Common myeloid progenitor, CD34-positive (primary cell): ENCODE results near the gene CARD6.

Source experiments
- CTCF ChIA-PET: fragments of 350-600 bp; sonication (Branson Sonifier 250); formaldehyde crosslinking; loops from one replicate; lab custom pipeline; 2021; ENCODE audit warnings: antibody characterized with exemption; lab: Charles Lee
- POLR2A ChIA-PET: fragments of 350-600 bp; sonication (Branson Sonifier 250); formaldehyde crosslinking; loops from one replicate; lab custom pipeline; 2021; ENCODE audit warnings: antibody characterized with exemption; lab: Charles Lee
- DNase-seq, 3 donors: peaks; one replicate each; pipeline versions ENCODE4 v3.0.0 to v3.0.0-alpha.2; 2013
- H3K27ac ChIP-seq, 2 experiments: 1 replicate in 1 of 2; 2 replicates in 1 of 2; pipeline ENCODE4 v1.7.0; 2013; ENCODE audit warnings: inconsistent platforms in 2 of 2, low read length in 2 of 2, mild to moderate bottlenecking in 2 of 2, low read depth in 1 of 2, moderate library complexity in 1 of 2; ENCODE audit not compliant: severe bottlenecking in 2 of 2, insufficient read depth in 1 of 2, poor library complexity in 1 of 2
- H3K27me3 ChIP-seq, 5 experiments: replicated peaks in 2 of 5; 1 replicate in 3 of 5; 2 replicates in 2 of 5; pipeline versions ENCODE4 v1.6.1 to v1.7.0; 2013; ENCODE audit warnings: low read length in 4 of 5, mild to moderate bottlenecking in 2 of 5, moderate library complexity in 2 of 5, inconsistent platforms in 1 of 5; ENCODE audit not compliant: insufficient read depth in 5 of 5, control insufficient read depth in 4 of 5
- H3K36me3 ChIP-seq, 4 experiments: 1 replicate in 2 of 4; 2 replicates in 2 of 4; pipeline versions ENCODE4 v1.6.1 to v1.7.0; 2013; ENCODE audit warnings: low read length in 3 of 4, control low read depth in 1 of 4, mild to moderate bottlenecking in 1 of 4; ENCODE audit not compliant: control insufficient read depth in 4 of 4, insufficient read depth in 4 of 4
- H3K4me1 ChIP-seq, 4 experiments: 1 replicate in 3 of 4; 2 replicates in 1 of 4; pipeline versions ENCODE4 v1.6.1 to v1.7.1; 2013; ENCODE audit warnings: low read length in 3 of 4, mild to moderate bottlenecking in 3 of 4, control low read depth in 1 of 4, inconsistent platforms in 1 of 4, moderate library complexity in 1 of 4; ENCODE audit not compliant: control insufficient read depth in 4 of 4, insufficient read depth in 4 of 4; ENCODE audit errors: control extremely low read depth in 1 of 4
- H3K4me3 ChIP-seq, 7 experiments: 1 replicate in 4 of 7; 2 replicates in 3 of 7; pipeline versions ENCODE4 v1.5.1 to v1.7.0; 2013; ENCODE audit warnings: mild to moderate bottlenecking in 7 of 7, low read length in 6 of 7, moderate library complexity in 6 of 7, inconsistent platforms in 2 of 7, low read depth in 2 of 7, control low read depth in 1 of 7; ENCODE audit not compliant: insufficient read depth in 4 of 7, control insufficient read depth in 1 of 7; ENCODE audit errors: extremely low read depth in 1 of 7
- H3K9me3 ChIP-seq, 5 experiments: 1 replicate in 4 of 5; 2 replicates in 1 of 5; pipeline versions ENCODE4 v1.6.1 to v1.7.1; 2013; ENCODE audit warnings: low read length in 4 of 5, mild to moderate bottlenecking in 2 of 5, inconsistent platforms in 1 of 5, low read depth in 1 of 5, moderate library complexity in 1 of 5; ENCODE audit not compliant: control insufficient read depth in 4 of 5, insufficient read depth in 2 of 5; ENCODE audit errors: control extremely low read depth in 1 of 5
- WGBS: methylation state at CpG from one replicate; pipeline ENCODE4 v1.1.5; 2013; ENCODE audit not compliant: insufficient coverage; 5-methylcytosine and 5-hydroxymethylcytosine counted together

The CARD6 gene

DNA sequence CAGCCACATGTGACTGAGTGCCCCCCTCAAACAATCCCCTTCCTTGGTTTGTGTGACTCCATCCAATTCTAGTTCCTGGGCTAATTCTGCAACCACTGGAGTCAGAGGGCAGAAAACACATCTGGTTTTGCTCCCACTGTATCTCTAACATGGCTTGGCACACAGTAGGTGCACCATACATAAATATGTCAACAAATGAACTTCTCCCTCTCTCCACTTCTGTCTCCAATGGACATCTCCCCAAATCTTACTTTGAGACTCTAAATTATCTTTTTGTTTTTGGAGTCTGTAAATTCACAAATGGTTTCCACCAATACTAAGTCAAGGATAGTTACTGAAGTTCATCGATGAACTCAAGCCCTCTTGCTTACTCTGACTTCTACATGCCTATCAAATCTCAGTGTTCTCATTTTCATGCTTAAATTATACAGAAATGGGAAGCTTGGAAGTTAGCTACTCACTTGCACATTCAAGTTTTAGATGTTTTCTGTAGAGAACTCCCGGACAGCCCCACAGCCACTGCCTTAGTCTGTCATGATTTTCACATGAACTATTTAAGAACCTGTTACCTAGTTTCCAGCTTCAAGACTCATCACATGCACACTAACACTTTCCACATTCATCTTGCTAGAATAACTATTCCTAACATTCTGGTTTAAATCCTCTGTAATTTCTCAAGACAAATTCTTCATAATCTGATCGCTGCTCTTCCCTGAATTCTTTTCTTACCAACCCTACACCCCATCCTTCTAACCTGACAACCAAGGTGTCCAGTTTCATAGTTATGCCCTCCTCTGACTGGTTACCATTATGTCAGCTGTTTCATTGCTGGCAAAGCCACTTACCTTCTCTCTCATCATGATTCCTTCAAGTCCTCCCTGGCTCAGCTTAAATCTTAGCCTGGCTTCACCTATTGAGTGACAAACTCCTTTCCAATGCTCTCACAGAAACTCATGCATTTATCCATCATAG is 12.2 kb upstream of the CARD6 start:
- POLR2A ChIA-PET, result no interaction called here
- Histone ChIP-seq H3K9me3 (no peaks in the 10 kb centered on the region), H3K4me1 (peaks cover 4 to 19% (median 11%) of the 10 kb centered on the region in 4 experiments), H3K4me3 (no peak overlapping the region), H3K27me3 (no peaks in the 10 kb centered on the region), H3K27ac (peak overlapping the region; percentile 27 to 40), H3K36me3 (peaks cover 26 to 79% (median 62%) of the 10 kb centered on the region in 4 experiments)
- DNase-seq, result no peak
- WGBS, result 97% methylated on average over 3 of the region's 3 CpGs
- CTCF ChIA-PET, result interaction anchor here (1.1 to 1.2 kb wide), 3 partner anchors 13 to 147 kb away, joined by 3 to 4 read pairs (median 3); no protein-coding TSS in a partner anchor

DNA sequence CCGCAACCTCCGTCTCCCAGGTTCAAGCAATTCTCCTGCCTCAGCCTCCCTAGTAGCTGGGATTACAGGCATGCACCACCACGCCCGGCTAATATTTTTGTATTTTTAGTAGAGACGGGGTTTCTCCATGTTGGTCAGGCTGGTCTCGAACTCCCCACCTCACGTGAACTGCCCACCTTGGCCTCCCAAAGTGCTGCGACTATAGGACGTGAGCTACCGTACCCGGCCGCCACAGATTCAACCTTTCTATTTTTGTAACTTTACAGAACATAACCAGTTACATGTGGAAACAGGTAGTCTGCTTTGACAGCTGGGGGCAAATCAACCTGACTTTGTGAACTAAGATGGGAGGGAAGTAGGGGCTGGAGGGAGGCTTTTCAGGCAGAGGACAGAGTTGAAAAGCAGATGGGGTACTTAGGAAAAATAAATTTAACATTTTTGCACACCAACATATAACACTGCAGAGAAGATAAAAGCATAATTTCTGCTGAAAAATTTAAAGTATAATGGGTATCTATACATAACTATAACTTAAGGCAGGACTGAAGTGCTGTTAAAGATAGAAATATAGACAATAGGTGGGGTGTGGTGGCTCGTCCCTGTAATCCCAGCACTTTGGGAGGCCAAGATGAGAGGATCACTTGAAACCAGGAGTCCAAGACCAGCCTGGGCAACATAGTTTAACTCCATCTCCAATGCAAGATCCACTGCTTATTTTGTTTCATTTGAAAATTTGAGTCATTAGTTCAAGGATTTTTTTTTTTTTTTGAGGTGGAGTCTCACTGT is 11.2 kb upstream of the CARD6 start:
- Histone ChIP-seq H3K4me3 (no peak overlapping the region), H3K4me1 (peaks cover 8 to 22% (median 15%) of the 10 kb centered on the region in 4 experiments), H3K27ac (no peak overlapping the region), H3K27me3 (no peaks in the 10 kb centered on the region), H3K9me3 (no peaks in the 10 kb centered on the region), H3K36me3 (peaks cover 28 to 83% (median 63%) of the 10 kb centered on the region in 4 experiments)
- POLR2A ChIA-PET, result no interaction called here
- DNase-seq, result no peak
- CTCF ChIA-PET, result interaction anchor here (1.1 to 1.2 kb wide), 2 partner anchors 14 to 27 kb away, joined by 3 to 4 read pairs; no protein-coding TSS in a partner anchor
- WGBS, result 76% methylated on average over 4 of the region's 13 CpGs

DNA sequence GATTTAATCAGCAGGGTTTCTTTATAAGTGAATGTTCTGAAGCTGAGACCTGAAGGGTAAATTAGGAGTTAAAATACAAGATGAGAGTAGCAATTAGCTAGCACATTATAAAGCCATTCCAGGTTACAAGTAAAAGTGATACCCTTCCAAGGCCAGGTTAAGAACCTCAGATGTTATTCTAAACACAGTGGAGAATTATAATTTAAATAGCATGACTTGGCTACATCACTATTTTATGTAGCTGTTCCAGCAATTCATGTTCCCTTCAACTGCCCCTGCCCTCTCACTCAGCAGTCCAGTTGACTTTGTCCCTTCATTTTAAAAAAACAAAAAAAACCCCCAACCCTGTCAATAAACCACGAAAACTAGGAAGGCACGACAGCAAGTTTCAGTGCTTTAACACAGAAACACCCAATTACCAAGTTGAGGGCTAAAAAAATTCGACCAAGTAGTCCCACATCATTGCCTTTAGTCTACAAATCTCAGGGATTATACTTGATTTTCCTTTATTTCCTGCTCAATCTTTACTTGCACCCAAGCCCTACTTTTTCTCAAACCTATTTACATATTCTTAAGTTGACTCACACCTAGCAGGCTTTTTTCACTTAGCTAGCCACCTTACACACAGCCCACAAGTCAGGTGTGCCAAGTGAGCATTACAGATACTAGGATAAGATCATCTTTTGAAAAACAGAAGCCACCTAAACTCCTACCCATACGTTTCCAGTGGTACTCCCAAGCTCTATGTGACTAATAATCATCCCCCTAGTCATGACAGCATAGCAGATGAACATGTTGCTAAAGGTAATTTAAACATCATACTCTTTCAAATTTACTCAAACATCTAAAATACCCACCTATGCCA is 9.6 kb upstream of the CARD6 start:
- H3K4me3 ChIP-seq, result peak overlapping the region in 1 of 7 experiments; percentile 33
- no peak overlapping the region for H3K27ac ChIP-seq
- ChIA-PET POLR2A (no interaction called here), CTCF (interaction anchor here (1.2 to 1.7 kb wide), 3 partner anchors 12 to 33 kb away, joined by 3 to 5 read pairs (median 4); partner anchors contain the start of gene PRKAA1)
- 90% methylated on average over 3 of the region's 4 CpGs for WGBS
- no peaks in the 10 kb centered on the region for H3K9me3 ChIP-seq
- H3K4me1 ChIP-seq, result peaks cover 8 to 27% (median 21%) of the 10 kb centered on the region in 4 experiments
- H3K27me3 ChIP-seq, result no peaks in the 10 kb centered on the region
- DNase-seq, result no peak
- H3K36me3 ChIP-seq, result peaks cover 28 to 78% (median 56%) of the 10 kb centered on the region in 4 experiments

DNA sequence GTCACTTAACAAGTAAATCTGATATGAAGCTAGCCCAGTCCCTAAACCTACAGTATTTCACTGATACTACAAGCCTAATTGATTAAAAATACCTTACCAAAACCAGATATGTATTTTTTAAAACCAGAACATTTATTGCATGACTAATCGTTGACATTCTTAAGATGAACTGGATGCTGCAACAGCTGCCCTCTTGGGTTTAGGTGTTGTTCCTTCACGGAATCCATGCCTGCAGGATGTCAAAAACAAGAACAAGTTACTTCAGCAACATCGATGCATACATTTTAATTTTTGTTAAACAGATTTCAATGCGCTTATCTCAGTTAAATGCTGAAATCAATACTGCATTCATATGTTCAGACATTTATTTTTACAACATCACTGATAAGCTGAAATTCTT is 8.8 kb upstream of the CARD6 start:
- 98% methylated on average over 4 of the region's 4 CpGs for WGBS
- ChIA-PET CTCF (interaction anchor here (0.6 to 1.7 kb wide), 6 partner anchors 7 to 1260 kb away, joined by 3 to 5 read pairs (median 3); partner anchors contain the start of gene PRKAA1), POLR2A (no interaction called here)
- Histone ChIP-seq H3K9me3 (no peaks in the 10 kb centered on the region), H3K27ac (peak overlapping the region in 1 of 2 experiments; percentile 94), H3K4me1 (peaks cover 8 to 27% (median 21%) of the 10 kb centered on the region in 4 experiments), H3K4me3 (peak overlapping the region in 1 of 7 experiments; percentile 90), H3K27me3 (no peaks in the 10 kb centered on the region), H3K36me3 (peaks cover 25 to 71% (median 49%) of the 10 kb centered on the region in 4 experiments)
- DNase-seq, result no peak

DNA sequence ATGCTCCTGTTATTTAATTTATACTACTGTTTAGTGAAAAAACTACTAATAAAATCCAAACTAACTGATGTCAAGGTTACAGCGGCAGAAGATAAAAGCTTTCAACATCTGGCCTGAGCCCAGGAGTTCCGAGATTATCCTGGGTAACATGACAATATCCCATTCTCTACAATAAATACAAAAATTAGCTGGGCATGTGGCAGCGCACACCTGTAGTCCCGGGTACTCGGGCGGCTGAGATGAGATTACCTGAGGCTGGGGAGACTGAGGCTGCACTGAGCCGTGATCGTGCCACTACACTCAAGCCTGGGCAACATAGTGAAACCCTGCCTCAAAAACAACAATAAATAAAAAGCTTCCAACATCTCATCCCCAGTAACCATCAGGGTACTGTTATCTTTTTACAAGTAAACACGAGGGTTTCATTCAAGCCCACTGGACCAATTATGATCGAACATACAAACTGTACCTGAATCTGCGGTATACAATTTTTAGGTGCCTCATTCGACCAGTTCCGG is 7.4 kb upstream of the CARD6 start:
- Histone ChIP-seq H3K36me3 (peaks cover 20 to 56% (median 41%) of the 10 kb centered on the region in 4 experiments), H3K4me3 (peak overlapping the region in 6 of 7 experiments; percentile 85 to 96 (median 90)), H3K27me3 (no peaks in the 10 kb centered on the region), H3K27ac (peak overlapping the region; percentile 67 to 94), H3K4me1 (peaks cover 8 to 27% (median 21%) of the 10 kb centered on the region in 4 experiments), H3K9me3 (no peaks in the 10 kb centered on the region)
- WGBS, result 64% methylated on average over 12 of the region's 13 CpGs
- ChIA-PET CTCF (interaction anchor here (1.0 to 1.8 kb wide), 4 partner anchors 10 to 58 kb away, joined by 3 to 5 read pairs (median 4); partner anchors contain the start of gene PRKAA1), POLR2A (no interaction called here)
- DNase-seq, result no peak
